ENCODE measurements around the gene MEAF6.

DNA sequence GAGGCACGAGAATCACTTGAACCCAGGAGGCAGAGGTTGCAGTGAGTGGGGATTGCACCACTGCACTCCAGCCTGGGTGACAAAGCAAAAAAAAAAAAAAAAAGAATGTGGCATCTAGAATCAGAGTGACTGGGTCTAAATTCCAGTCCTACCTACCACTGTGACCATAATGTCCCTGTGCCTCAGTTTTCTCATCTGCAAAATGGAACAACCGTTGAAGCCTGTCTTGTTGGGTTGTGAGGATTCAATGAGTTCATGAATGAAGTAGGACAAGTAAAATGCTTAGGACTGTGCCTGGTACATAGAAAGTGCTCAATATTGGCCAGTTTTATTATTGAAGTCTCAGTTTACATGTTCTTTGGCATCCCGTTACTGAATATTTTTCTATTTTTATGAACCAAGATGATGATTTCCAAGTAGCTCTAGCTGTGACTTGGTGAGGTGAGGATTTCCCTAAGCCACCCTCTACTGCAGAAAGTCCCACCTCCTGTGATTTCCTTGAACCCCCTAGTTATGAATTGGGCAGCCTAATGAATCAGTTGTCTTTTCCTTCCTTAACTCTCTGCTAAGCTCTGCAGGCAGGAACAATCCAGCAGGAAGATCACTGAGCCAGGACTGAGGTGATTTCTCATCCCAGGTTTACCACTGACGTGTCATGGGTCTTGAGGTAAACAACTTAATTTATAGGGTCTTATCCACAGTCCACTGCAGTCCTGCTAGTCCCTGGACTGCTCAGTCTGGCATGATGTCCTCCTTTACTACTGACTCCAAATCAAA is 18.9 kb upstream of the MEAF6 start:
- TF ChIP-seq POLR2A (IDR thresholded peaks at IDR 0.05; ENCODE audit: low read depth, low read length) (no peak), POLR2AphosphoS5 (IDR thresholded peaks at IDR 0.05; ENCODE audit: low read depth, low read length) (no peak)

Data from GM12892 (cell line).